ENCODE results near the gene SIGLEC5.
"Not testable (repeated sequence)": the region's sequence is repeated elsewhere in the genome, so short reads cannot be mapped to it uniquely, and the experiment has no call there.

Gene SIGLEC5

DNA sequence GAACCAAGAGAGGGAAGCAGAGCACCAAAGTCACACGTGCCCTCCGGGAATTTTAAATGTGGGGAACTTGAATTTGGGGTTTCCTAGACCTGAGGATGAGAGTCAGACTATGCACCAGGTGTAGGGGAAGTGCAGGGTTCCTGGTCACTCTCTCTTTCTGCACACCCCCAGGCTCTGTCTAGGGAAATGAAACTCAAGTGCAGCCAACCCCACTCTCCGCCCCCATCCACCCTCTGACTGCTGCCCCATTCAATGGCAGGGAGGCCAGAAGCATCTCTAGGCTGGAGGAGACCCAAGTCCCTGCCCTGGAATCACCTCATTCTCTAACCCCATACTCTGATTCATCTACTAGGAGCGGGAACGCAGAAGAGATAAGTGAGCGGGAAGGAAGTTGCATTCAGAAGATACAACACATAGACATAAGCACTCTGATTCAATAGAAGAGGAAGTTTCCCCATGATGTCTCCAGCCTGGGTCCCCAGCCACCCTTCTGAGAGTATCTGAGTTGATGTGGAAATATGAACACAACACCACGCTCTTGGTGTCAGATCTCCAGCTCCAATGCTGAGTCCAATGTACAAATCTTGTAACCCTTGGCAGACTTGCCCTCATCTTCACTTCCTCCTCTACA is 21.1 kb upstream of the SIGLEC5 start:
- TF ChIP-seq NFIC (IDR thresholded peaks at IDR 0.05) (no peak), CREB1 (IDR thresholded peaks at IDR 0.05; ENCODE audit: low read depth) (no peak), TAF1 (IDR thresholded peaks at IDR 0.05; ENCODE audit: low read depth) (no peak), YY1 (IDR thresholded peaks at IDR 0.05; ENCODE audit: low read depth) (no peak), TEAD4 (IDR thresholded peaks at IDR 0.05) (no peak), TCF12 (IDR thresholded peaks at IDR 0.05; ENCODE audit: low read depth) (no peak), CEBPB (IDR thresholded peaks at IDR 0.05) (no peak), EGR1 (IDR thresholded peaks at IDR 0.05) (no peak), RAD21 (IDR thresholded peaks at IDR 0.05; ENCODE audit: low read depth) (no peak), ZBTB7A (IDR thresholded peaks at IDR 0.05; ENCODE audit: low read depth) (no peak)
- TF ChIP-seq, protein P1, sequence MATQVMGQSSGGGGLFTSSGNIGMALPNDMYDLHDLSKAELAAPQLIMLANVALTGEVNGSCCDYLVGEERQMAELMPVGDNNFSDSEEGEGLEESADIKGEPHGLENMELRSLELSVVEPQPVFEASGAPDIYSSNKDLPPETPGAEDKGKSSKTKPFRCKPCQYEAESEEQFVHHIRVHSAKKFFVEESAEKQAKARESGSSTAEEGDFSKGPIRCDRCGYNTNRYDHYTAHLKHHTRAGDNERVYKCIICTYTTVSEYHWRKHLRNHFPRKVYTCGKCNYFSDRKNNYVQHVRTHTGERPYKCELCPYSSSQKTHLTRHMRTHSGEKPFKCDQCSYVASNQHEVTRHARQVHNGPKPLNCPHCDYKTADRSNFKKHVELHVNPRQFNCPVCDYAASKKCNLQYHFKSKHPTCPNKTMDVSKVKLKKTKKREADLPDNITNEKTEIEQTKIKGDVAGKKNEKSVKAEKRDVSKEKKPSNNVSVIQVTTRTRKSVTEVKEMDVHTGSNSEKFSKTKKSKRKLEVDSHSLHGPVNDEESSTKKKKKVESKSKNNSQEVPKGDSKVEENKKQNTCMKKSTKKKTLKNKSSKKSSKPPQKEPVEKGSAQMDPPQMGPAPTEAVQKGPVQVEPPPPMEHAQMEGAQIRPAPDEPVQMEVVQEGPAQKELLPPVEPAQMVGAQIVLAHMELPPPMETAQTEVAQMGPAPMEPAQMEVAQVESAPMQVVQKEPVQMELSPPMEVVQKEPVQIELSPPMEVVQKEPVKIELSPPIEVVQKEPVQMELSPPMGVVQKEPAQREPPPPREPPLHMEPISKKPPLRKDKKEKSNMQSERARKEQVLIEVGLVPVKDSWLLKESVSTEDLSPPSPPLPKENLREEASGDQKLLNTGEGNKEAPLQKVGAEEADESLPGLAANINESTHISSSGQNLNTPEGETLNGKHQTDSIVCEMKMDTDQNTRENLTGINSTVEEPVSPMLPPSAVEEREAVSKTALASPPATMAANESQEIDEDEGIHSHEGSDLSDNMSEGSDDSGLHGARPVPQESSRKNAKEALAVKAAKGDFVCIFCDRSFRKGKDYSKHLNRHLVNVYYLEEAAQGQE (IDR thresholded peaks at IDR 0.05; ENCODE audit: low read depth), result no peak
- TF ChIP-seq, protein P2, sequence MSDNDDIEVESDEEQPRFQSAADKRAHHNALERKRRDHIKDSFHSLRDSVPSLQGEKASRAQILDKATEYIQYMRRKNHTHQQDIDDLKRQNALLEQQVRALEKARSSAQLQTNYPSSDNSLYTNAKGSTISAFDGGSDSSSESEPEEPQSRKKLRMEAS (IDR thresholded peaks at IDR 0.05), result no peak

DNA sequence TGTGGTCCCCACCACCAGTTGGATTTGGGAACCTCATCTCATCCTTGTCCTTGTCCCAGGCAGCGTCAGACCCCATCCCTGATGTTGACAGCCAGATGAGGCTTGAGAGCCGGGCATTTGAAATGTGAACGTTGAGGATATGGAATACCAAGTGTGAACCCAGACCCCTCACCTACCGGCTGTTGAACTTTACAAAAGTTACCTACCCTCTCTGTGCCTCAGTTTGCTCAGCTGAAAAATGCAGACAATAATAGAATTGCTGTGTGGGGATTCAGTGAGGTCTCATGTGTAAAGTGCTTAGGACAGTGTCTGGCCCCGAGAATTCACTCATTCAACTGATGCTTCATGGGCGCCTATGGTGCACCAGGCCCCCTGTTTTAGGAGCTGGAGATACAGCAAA is 17.1 kb upstream of the SIGLEC5 start:
- no peak for TF ChIP-seq CEBPB (IDR thresholded peaks at IDR 0.05)
- TF ChIP-seq, protein P2 (IDR thresholded peaks at IDR 0.05), result no peak
- TF ChIP-seq TAF1 (IDR thresholded peaks at IDR 0.05; ENCODE audit: low read depth), result no peak
- no peak for TF ChIP-seq TCF12 (IDR thresholded peaks at IDR 0.05; ENCODE audit: low read depth)
- TF ChIP-seq ZBTB7A (IDR thresholded peaks at IDR 0.05; ENCODE audit: low read depth), result no peak
- no peak for TF ChIP-seq CREB1 (IDR thresholded peaks at IDR 0.05; ENCODE audit: low read depth)
- TF ChIP-seq RAD21 (IDR thresholded peaks at IDR 0.05; ENCODE audit: low read depth), result no peak
- no peak for TF ChIP-seq YY1 (IDR thresholded peaks at IDR 0.05; ENCODE audit: low read depth)

DNA sequence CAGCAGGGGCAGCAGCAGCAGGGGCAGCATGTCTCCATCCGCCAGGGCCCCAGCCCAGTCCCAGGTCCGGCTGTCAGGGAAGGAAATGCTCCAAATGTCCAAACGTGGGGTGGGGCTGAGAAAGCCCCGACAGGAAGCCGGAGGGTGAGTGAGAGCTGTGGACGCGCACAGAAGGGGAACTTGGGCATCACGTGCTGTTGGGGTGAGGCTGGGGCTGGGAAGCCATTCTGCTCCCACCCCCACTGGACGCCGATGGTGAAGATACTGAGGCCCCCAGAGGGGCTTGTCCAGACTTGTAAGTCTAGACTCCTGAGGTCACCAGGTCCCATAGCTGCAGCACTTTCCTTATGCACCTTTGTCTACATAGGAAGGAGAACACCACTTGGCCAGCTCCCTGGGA is 16.5 kb upstream of the SIGLEC5 start, which contains the start of gene SIGLEC14:
Gene SIGLEC14, minus strand, starts transcription at position 96 of the 400 bp plus-strand sequence. Its CDS starts 66 bp downstream, at position 30.
- not testable (repeated sequence) for TF ChIP-seq ZBTB7A, CREB1 (IDR thresholded peaks at IDR 0.05; ENCODE audit: low read depth)
- TF ChIP-seq, protein P3, sequence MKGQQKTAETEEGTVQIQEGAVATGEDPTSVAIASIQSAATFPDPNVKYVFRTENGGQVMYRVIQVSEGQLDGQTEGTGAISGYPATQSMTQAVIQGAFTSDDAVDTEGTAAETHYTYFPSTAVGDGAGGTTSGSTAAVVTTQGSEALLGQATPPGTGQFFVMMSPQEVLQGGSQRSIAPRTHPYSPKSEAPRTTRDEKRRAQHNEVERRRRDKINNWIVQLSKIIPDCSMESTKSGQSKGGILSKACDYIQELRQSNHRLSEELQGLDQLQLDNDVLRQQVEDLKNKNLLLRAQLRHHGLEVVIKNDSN (IDR thresholded peaks at IDR 0.05), result not testable (repeated sequence)

DNA sequence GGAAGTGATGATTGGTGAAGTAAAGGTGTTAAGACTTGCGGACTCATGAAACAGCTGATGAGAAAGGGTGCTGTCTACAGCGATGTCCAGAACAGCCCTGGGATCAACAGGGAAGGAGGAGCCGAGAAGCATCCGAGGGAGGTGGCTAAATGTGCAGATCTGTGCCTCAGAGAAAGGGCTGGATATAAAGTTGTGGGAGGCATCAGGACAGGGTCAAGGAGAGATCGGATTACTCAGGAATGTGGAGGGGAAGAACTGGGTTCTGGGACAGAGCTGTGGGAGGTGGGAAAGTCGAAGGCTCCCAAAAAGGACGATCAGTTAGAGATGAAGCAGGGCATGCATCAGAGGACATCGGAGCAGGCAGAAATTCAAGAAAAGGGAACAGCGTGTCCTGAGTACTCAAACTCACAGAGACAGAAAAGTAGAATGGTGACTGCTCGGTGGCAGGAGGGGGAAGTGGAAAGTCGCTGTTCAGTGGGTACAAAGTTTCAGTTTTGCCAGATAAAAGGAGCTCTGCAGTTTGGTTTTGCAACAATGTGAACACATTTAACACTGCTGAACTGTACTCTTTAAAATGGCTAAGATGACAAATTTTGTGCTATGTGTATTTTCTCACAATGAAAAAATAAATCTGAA is 14.6 kb upstream of the SIGLEC5 start:
- TF ChIP-seq ZBTB7A (IDR thresholded peaks at IDR 0.05; ENCODE audit: low read depth) (no peak), TCF12 (IDR thresholded peaks at IDR 0.05; ENCODE audit: low read depth) (no peak), RAD21 (IDR thresholded peaks at IDR 0.05; ENCODE audit: low read depth) (no peak), YY1 (IDR thresholded peaks at IDR 0.05; ENCODE audit: low read depth) (no peak)
- TF ChIP-seq, protein P1 (IDR thresholded peaks at IDR 0.05; ENCODE audit: low read depth), result no peak

DNA sequence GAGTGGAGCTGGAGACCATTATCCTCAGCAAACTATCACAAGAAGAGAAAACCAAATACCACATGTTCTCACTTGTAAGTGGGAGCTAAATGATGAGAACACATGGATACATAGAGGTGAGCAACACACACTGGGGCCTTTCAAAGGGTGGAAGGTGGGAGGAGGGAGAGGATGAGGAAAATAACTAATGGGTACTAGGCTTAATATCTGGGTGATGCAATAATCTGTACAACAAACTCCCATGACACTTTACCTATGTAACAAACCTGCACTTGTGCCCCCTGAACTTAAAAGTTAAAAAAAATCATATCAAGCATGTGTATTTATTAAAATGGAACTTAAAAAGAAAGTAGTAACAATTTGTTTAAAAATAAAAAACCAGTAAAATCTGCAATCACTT is 11.4 kb upstream of the SIGLEC5 start:
- TF ChIP-seq RAD21 (IDR thresholded peaks at IDR 0.05; ENCODE audit: low read depth) (no peak), CEBPB (IDR thresholded peaks at IDR 0.05) (no peak), NFIC (IDR thresholded peaks at IDR 0.05) (no peak), TEAD4 (IDR thresholded peaks at IDR 0.05) (no peak), EGR1 (IDR thresholded peaks at IDR 0.05) (no peak), EP300 (IDR thresholded peaks at IDR 0.05; ENCODE audit: borderline replicate concordance) (no peak)
- TF ChIP-seq, protein P1 (IDR thresholded peaks at IDR 0.05; ENCODE audit: low read depth), result no peak

Data from Ishikawa (cell line).